ENCODE results near the gene TBC1D16.
"Not testable (repeated sequence)": the region's sequence is repeated elsewhere in the genome, so short reads cannot be mapped to it uniquely, and the experiment has no call there.

TBC1D16 gene

DNA sequence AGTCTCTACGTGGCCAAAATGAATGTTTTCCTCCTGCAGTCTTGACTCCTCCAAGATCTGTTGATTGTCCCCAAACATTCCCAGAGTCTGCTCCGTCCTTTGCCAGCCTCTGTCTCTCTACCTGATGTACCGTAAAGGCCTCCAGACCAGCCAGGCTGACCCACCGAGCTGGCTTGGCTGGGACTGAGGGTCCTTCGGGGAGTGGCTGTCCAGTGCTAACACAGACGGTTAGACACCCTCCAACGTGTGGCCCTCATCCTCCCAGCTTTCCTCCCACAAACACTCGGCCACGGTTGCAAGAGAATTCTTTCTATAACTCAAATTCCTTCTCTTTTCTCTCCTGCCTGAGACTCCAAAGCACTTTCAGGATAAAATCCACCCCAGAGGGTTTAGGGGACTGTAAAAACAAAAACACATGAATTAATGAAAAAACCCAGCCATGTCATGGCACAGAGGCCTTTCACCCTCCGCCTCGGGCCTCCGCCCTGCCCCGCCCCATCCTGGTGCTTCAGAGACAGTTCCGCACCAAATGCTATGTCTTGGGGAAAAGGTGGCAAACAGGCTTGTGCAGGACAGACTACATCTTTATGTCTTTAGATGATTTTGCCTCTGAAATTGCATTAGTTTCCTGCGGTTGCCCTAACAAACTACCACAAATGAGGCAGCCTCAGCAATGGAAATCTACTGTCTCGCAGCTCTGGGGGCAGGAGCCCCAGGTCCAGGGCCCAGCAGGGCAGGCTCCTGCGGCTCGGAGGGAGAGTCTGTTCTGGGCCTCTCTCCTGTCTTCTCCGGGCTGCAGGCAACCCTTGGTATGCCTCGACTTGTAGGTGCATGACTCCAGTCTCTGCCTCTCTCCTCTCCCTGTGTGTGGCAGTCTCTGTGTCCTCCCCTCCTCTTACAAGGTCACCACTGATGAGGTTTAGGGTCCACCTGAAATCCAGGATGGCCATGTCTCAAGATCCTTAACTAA lies 124.0 kb downstream of the TBC1D16 start:
- no peak for DNase-seq

DNA sequence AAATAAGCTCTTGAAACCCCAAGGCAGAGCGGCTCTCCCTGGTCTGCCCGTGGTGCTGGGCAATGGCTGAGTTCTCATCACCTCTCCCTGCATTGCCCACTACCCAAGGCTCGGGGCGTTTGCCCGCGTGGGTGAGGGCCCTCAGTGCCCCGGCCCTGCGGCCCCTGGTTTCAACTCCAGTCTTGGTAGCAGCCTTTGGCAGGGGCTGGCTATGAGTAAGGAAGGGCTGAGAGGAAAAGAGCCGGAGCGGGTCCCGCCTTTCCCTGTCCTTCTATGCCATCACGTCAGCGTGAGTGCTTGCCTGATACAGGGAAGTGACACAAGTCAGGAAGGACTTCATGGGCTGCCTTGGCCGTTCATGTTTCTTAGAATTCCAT lies 124.7 kb downstream of the TBC1D16 start:
- no peak for DNase-seq

DNA sequence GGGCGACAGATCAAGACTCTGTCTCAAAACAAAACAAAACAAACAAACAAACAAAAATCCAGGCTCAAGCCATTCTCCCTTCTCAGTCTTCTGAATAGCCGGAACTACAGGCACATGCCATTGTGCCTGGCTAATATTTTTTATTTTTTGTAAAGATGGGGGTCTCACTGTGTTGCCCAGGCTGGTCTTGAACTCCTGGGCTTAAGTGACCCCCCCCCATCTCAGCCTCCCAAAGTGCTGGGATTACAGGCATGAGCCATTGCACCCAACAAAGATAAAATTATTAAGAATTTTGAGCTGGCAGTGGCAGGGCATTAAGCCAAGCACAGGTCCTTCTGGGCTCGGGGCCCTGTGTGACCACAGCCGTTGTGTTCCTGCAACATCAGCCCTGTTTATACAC lies 126.6 kb downstream of the TBC1D16 start:
- DNase-seq = no peak

DNA sequence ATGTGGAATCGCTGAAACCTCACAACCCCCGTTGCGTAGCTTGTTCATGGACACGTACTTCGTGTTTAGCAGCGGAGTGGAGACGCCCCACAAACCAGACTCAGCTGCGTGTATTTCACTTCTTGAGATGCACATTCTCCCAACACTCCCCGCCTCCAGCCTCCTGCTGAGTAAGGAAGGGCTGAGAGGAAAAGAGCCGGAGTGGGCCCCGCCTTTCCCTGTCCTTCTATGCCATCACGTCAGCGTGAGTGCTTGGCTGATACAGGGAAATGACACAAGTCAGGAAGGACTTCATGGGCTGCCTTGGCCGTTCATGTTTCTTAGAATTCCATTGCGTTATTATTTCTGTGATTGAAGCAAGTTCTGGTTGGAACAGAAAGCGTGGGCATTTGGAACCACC lies 127.8 kb downstream of the TBC1D16 start:
- DNase-seq = no peak

DNA sequence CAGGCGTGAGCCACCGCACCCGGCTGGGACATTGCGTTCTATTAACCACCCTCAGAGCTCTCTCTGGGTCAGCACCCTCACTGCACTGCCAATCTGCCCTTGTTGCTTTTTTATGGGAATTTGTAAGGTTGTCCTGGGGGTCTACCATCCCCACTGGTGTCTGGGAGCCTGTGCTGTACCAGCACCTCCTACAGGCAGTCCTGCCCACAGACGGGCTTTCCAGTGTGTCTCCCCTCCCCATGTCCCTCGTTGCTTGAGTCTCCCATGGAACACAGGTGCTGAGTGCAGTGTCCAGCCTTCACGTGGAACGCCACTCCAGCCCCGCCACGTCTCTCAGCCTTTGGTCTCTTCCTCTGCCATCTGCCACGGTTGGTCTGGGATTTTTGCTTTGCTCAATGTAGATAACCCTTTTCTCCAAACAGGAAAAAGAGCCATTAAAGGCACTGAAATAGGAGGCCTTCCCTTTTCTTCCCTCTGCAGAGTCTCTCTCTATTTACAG lies 128.4 kb downstream of the TBC1D16 start:
- no peak for DNase-seq

DNA sequence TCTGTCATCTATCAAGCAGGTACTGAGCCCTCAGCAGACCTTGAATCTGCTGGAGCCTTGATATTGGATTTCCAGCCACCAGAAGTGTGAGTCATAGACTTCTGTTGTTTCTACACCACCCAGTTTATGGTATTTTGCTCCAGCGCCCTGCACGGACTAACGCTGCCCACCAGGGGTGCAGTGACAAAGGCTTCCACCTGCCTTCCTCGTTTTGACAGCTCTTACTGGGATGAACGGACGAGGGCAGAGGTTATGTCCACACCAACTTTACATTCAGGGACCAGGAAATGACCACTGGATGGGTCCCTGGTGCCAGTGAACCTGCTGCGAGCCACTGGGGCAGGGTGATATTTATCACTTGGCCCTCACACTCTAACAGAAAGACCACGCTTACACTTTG lies 129.8 kb downstream of the TBC1D16 start:
- no peak for DNase-seq

DNA sequence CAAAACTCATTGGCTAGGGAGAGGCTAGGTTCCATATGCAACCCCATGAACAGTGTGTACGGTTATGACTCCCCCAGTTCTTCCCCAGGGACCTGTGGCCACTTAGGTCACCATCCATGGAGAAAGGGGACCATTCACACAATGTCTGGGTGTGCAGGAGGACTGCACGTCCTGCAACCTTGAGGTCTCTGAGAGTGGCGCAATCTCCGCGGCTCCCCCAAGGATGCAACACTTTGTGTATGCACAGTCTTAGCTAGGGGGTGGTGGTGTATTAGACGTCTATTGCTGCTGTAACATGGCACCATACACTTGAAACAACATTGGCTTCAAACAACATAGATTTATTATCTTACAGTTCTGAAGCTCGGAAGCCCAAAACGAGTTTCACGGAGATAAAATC lies 130.8 kb downstream of the TBC1D16 start:
- no peak for DNase-seq

DNA sequence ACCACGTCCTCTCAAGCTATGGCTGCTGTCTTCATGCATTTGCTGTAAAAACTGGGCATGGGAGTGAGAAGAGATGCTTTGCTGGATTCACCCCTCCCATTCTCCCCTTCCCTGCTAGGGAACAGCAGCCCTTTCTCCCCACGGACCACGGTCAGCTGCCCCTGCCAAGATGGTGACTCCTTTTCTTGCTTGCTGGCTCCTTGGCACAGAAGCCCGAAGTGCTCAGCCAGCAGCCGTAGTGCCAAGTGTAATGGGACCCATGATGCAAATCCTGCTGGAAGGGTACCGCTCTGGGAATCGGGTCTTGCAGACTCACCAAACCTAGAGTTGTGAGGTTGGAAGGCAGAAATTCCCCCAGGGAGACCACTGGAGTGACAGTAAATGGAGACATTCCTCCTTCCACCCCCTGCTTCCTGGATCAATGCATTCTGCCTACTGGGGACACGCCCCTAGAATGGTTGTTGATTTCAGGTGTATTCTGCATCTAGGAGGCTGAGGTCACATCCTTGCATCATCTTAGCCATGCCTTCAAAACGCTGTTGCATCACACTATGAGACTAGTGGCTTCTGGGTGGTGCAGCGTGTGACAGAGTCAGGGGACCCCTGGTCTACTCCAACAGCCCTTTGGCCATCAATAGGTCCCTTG lies 133.4 kb downstream of the TBC1D16 start:
- DNase-seq = no peak

DNA sequence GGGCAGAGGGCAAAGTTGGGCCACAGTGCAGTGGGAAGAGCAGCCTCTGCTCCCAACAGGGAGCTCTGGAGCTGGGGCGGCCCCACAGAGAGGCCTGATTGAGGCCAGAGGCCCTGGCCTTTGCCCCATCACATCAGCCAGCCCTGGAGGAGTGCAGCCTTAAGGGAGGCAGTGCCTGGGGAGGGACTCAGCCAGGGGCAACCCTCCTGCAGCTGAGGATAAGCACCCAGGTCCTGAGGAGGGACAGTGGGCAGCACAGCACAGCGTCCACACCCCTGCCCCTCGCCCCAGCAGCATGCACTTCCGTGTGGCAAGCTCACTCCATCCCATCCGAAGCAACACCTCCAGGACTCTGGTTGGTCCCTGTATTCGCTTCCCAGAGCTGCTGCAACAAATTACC lies 134.5 kb downstream of the TBC1D16 start:
- DNase-seq = no peak

DNA sequence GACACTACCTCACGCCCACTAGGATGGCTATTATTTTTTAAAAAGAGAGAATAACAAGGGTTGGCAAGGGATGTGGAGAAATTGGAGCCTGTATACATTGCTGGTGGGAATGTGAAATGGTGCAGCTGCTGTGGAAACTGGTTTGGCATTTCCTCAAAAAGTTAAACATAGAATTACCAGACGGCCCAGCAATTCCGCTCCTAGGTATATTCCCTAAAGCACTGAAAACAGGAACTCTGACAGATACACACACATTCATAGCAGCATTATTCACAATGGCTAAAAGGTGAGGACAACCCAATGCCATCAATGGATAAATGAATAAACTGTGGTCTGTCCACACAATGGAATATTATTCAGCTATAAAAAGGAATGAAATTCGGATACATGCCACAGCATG lies 136.1 kb downstream of the TBC1D16 start:
- no peak for DNase-seq

DNA sequence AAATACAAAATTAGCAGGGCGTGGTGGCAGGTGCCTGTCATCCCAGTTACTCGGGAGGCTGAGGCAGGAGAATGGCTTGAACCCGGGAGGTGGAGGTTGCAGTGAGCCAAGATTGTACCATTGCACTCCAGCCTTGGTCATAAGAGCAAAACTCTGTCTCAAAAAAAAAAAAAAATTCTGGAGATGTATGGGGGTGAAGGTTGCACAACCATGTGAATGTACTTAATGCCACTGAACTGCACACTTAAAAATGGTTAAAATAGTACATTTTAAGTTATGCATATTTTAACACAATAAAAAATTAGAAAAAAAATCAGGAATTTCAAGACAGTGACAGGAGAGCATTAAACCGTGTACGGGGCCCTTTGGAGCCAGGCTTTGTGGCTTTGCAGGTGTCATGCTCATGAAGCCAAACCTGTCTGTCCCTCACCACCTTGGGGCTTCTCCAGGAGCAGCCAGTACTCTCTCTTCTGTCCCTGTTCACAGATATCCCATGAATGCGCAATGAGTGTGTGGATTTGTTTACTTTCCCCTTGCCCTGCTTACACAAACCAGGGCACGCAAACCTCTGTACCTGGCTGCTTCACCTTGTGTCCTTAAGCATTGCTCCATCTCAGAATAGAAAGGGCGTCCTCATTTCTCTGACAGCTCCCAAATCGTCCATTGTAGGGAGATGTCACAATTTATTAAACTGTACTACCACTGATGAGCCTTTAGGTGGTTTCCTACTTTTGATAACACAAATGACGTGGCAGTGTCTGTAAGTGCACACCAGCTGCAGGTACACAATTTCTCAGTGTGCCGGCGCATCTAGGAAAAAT lies 138.2 kb downstream of the TBC1D16 start:
- no peak for DNase-seq

DNA sequence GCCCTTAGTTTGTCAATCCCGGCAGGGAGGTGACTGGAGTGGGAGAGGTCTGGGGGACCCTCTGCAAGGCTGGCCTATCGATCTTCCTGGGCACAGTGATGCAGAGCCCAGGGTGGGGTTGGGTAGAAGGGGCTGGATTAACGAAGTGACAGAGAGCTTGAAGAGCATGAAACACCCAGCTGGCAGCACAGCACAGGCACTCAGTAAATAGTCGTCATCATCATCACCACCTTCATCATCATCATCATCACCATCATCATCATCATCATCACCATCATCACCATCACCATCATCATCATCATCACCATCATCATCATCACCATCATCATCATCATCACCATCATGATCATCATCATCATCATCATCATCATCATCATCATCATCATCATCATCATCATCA lies 142.2 kb downstream of the TBC1D16 start:
- not testable (repeated sequence) for DNase-seq

DNA sequence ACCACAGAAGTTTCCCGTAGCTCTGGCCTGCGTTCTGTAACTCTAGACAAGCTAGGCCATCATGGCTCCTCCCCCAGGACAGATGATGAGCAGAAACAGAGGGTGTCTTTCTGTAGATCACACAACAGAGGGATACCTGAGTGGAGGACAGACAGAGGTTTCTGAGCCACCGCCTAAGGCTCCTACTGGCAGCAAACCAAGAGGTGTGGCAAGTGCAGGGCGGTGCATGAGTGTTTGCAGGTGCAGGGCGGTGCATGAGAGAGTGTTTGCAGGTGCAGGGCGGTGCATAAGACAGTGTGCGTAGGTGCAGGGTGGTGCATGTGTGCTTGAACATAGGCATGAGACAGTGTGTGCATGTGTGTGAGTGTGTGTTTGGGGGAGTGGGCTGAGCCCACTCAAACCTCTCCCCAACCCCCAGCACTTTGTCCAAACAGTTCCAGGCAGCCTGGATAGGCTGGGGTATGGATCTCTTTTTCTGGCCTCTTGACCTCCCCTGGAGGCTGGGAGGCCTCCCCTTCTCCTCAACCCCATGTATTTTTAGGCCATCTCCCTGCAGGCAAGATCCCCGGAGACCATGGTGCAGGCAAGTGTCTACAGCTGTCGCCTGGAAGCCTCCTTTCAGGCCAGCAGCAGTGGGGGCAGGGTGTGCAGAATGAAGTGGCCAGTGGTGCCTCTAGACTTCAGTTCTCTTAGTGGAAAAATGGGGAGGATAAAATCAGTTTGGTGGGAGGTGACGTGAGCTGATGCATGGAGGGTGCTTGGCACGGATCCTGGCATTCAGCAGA lies 143.0 kb downstream of the TBC1D16 start:
- no peak for DNase-seq

DNA sequence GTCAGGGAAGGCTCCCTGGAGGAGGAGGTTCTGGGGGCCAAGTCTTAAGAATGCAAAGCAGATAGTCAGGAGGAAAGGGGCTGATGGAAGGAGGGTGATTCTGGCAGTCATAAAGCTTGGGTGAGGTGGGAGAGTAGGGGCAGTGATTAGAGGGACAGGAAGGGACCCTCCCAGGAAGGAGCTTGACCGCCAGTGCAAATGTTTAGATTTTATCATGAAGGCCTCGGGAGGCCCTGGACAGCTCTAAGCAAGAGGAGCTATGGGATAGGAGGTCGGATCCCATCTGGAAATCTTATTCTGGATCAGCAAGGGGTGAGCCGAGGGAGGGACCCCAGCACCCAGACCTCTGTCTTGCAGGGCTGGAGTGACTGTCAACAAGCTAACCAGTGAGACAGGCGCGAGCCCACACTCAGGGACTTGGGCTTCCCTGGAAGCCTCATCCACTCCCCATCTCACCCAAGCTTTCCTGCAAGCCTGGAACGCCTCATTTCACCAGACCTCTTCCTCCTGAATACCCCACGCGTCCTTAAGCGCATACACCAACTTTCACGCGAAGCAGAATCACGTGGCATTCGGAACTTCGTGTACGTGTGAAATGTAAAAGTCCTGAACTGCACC lies 144.4 kb downstream of the TBC1D16 start:
- DNase-seq = no peak

DNA sequence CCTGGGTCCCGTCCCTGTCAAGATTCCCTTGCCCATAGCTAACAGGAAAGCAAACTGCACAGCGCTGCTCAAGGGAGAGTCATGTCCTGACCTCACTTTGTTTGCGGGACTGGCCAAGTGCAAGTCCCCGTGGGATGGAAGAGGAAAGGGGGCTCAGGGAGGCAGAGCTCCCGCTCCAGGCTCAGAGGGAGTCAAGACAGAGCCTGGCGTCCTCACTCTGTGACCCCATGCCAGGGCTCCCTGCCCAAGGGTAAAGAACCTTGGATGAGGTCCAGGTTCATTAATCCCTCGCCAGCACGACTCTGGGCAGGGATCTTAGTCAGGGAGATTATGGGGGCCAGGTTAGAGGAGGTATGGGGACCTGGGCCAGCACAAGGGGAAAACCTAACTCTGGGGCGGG lies 145.0 kb downstream of the TBC1D16 start:
- no peak for DNase-seq

DNA sequence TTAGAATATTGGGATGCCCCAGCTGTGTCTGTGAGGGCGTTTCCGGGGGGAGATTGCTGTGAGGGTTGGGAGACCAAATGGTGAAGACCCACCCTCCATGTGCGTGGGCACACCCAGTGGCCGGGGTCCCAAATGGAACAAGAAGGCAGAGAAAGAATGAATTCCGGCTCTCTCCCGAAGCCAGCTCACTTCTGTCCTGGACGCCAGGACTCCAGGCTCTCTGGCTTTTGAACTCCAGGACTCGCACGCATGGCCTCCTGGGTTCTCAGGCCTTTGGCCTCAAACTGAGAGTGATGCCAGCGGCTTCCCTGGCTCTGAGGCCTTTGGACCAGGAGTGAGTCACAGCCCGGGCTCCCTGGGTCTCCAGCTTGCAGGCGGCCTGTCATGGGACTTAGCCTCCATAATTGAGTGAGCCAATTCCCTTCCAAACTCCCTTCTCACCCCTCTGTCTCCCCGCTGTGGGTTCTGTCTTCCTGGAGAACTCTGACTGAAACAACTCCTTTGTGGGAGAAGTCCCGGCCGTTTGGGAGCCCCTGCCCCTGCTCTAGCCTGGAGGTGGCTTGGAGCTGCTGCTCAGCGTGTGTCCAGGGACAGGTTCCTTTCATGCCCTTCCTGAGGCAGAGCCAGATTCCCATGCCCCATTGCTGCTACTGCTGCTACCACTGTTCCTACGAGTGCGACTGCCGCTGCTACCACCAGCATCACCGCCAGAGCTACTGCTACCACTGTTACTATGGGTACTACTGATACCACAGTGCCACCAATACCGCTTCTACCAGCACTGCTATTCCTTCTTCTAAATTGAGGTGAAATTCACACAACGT lies 146.6 kb downstream of the TBC1D16 start:
- no peak for DNase-seq

DNA sequence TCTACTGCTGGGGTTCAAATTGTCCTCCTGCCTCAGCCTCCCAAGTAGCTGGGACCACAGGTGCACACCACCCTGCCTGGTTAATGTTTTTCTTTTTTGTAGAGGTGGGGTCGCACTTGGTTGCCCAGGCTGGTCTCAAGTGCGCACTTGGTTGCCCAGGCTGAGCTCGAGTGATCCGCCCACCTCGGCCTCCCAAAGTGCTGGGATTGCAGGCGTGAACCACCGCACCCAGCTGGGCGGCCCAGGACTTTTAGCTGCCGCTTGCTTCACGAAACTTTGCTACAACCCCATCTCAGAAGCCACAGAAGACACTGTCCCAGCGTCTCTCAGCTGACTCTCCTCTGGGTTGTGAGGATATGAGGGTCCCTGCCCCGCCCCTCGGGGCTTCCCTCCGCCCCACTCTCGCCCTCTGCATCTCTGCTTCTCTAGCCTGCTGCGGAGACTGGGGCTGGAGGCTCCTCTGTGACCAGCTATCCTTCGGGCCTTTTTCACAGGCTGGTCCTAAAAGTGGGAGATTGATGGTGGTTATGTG lies 147.6 kb downstream of the TBC1D16 start:
- DNase-seq = no peak

DNA sequence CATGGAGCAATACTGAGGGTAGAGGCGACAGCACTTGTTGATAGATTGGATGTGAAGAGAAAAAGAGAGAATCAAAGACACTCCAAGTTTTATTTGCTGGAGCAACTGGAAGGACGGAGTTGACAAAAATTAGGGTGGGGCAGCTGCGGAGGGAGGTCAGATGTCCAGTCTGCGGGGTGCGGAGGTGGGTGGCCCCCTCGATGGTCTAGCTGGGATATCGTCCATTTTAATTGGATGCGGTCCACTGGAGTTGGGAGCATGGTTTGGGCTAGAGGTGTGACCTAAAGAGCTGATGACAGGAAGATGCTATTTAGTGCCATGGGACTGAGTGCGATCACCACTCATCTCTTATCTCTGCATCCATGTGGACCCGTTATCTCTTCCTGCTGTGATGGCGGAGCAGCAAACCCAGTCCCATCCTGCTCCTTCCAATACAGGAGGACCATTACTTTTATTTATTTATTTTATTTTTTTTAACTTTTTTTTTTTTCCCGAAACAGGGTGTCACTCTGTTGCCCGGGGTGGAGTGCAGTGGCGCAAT lies 148.2 kb downstream of the TBC1D16 start:
- no peak for DNase-seq

DNA sequence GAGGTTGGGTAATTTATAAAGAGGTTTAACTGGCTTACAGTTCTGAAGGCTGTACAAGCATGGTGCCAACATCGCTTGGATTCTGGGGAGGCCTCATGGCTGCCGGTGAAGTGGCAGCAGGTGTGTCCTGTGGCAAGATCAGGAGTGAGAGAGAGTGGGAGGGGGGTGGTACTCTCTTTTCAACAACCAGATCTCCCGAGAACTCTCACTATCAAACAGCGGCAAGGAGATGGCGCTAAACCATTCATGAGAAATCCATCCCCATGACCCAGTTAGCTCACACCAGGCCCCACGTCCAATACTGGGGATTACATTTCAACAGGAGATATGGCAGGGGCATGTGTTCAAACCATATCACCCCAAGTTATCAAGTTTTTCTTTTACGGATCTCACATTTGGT lies 152.5 kb downstream of the TBC1D16 start:
- no peak for DNase-seq

All from NCI-H1092 (cell line).